DOHH2 (cell line): ENCODE measurements around the gene TMEM259.

Source experiments
- CTCF ChIP-seq: fragments of 200-600 bp; sonication (generic); IDR thresholded peaks from one replicate; pipeline ENCODE4 v1.5.1; 2014; ENCODE audit warnings: antibody characterized with exemption, mild to moderate bottlenecking, low read depth, low read length; ENCODE audit not compliant: poor library complexity, severe bottlenecking
- EZH2phosphoT487 ChIP-seq: fragments of 200-600 bp; sonication (generic); IDR thresholded peaks from 2 replicates; pipeline ENCODE4 v1.6.1; 2017; ENCODE audit warnings: borderline replicate concordance, mild to moderate bottlenecking, antibody characterized with exemption, low read length, moderate library complexity, mixed read lengths

- TF ChIP-seq CTCF (no peak), EZH2phosphoT487 (no peak)
These were observed 47.4 kb upstream of the TMEM259 start for GRCh38 chr19:1068009-1069001.
